Transverse colon (tissue), 4 donors: ENCODE results near the gene SLC39A9. TPM values are rescaled to one million over a fixed set of nuclear protein-coding genes. Genes with fewer than 3 reads are reported as not detected.
"Not testable (repeated sequence)": the region's sequence is repeated elsewhere in the genome, so short reads cannot be mapped to it uniquely, and the experiment has no call there.

Experiments
- DNase-seq: peaks from one replicate; pipeline ENCODE4 v3.0.0-alpha.2; 2019
- H3K27ac ChIP-seq, 4 donors: fragments of 200-600 bp; sonication (generic); 2 replicates each; pipeline ENCODE4 v1.5.1; 2016 to 2018; ENCODE audit warnings: inconsistent platforms in 4 of 4
- H3K27me3 ChIP-seq: fragments of 200-600 bp; sonication (generic); 2 replicates; pipeline ENCODE4 v1.5.1; 2017; ENCODE audit warnings: inconsistent platforms
- H3K36me3 ChIP-seq, 4 donors: fragments of 200-600 bp; sonication (generic); 2 replicates each; pipeline ENCODE4 v1.5.1; 2017 to 2019; ENCODE audit warnings: inconsistent platforms in 4 of 4
- H3K4me1 ChIP-seq, 4 donors: fragments of 200-600 bp; sonication (generic); 2 replicates each; pipeline ENCODE4 v1.5.1; 2017 to 2020; ENCODE audit warnings: inconsistent platforms in 4 of 4
- H3K4me3 ChIP-seq, 4 donors: fragments of 200-600 bp; sonication (generic); 1 replicate in 1 of 4; 2 replicates in 3 of 4; pipeline versions ENCODE4 v1.5.1 to v1.6.1; 2017 to 2019; ENCODE audit warnings: inconsistent platforms in 4 of 4
- H3K9me3 ChIP-seq, 2 donors: fragments of 200-600 bp; sonication (generic); 2 replicates each; pipeline ENCODE4 v1.5.1; 2017 to 2019; ENCODE audit warnings: inconsistent platforms in 2 of 2
- CTCF ChIP-seq, 5 experiments: fragments of 200-600 bp in 3 of 5; fragments of 450-650 bp in 2 of 5; sonication (generic) in 3 of 5; IDR thresholded peaks; 1 replicate in 2 of 5; 2 replicates in 3 of 5; pipeline ENCODE4 v1.5.1; 2016 to 2017; ENCODE audit warnings: antibody characterized with exemption in 5 of 5, inconsistent platforms in 3 of 5, mild to moderate bottlenecking in 2 of 5, moderate library complexity in 1 of 5
- EP300 ChIP-seq: sonication (generic); formaldehyde crosslinking; IDR thresholded peaks from one replicate; pipeline ENCODE4 v1.6.1; 2017; ENCODE audit warnings: antibody characterized with exemption, low read depth
- POLR2A ChIP-seq: fragments of 450-650 bp; IDR thresholded peaks from one replicate; pipeline ENCODE4 v1.6.1; 2016; ENCODE audit warnings: antibody characterized with exemption, mild to moderate bottlenecking, moderate library complexity
- POLR2AphosphoS5 ChIP-seq, 3 donors: sonication (generic); formaldehyde crosslinking; IDR thresholded peaks; one replicate each; pipeline ENCODE4 v1.6.1; 2016; ENCODE audit warnings: antibody characterized with exemption in 3 of 3
- WGBS, 2 donors: methylation state at CpG; one replicate each; pipeline ENCODE4 v1.1.5; 2018; ENCODE audit warnings: low coverage in 1 of 2; 5-methylcytosine and 5-hydroxymethylcytosine counted together
- in situ Hi-C, 4 donors: fragments of 200-750 bp; cut with MboI; loops; one replicate each; pipeline versions ENCODE4 v1.15.0 to v1.15.1; 2017; ENCODE audit warnings: low sequenced_read_pairs in 3 of 4, low pct_ligation_motif_present in 1 of 4, low pct_unique_long_range_greater_than_20kb in 1 of 4
- intact Hi-C: fragments of 100-400 bp; cut with DNase I; formaldehyde crosslinking; loops from one replicate; pipeline ENCODE4 v1.15.1; 2023; ENCODE audit warnings: low total_unique reads
- total RNA-seq, 4 donors: library from RNA; depleted of rRNA; stranded (reverse); fragments of >200 nt; gene quantifications; one replicate each; pipeline ENCODE4 v1.1.0, GENCODE V29; 2016

Gene SLC39A9
- total RNA-seq, 4 donors from 2014 or later, result 24.5 to 103 (median 72.2) TPM

GRCh38 chr14:69473946-69474345, 75.5 kb downstream of the SLC39A9 start:
- Histone ChIP-seq H3K4me3 (no peak overlapping the region), H3K36me3 (no peaks in the 10 kb centered on the region), H3K27ac (no peak overlapping the region), H3K27me3 (no peaks in the 10 kb centered on the region), H3K9me3 (no peaks in the 10 kb centered on the region), H3K4me1 (no peaks in the 10 kb centered on the region)
- TF ChIP-seq POLR2AphosphoS5 (IDR thresholded peaks at IDR 0.05), result no peak
- no peak for TF ChIP-seq POLR2A
- TF ChIP-seq EP300, result no peak
- TF ChIP-seq CTCF (IDR thresholded peaks at IDR 0.05), result no peak
- intact Hi-C loops, result no loop called here
- DNase-seq, result no peak
- 92 to 100% methylated on average over 1 to 3 of the region's 3 CpGs for WGBS, 2 donors
- in situ Hi-C loops, result loop anchor here in 3 of 4 donors (25.0 kb wide), 2 partner anchors 237 to 337 kb away; no protein-coding TSS in a partner anchor

DNA sequence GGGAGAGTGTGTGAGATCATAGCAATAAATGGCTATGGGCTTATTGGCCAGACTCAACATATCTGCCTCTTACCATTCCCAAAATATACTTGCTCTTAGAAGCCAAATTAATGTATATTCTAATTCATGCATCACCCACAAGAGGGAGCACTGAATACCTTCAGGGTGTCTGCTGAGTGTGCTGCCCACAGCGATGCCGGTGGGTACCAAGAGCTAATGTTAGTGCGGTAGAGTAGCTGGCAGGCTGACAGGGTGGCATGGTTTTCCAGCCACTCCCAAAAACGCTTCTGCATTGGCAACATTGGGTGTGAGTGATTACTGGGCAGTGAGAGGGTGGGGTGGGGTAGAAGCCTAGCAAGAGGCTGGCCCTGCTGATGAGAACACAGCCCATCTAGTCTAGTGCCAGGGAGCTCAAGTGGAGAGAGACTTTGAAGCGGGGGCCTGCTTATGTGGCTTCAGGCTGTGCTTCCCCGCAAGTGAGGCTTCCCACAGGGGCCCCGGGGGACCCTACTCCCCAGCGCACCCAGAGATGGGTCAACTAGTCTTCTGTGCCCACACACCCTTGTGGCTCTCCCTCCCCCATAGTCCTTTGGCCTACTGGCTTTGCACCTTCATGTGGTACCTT, 76.8 kb downstream of the SLC39A9 start:
- intact Hi-C loops (no loop called here), in situ Hi-C loops (no loop called here)
- 59% methylated on average over 8 of the region's 8 CpGs; no CpG with 5 or more reads in 1 of the 2 donors for WGBS, 2 donors
- no peaks in the 10 kb centered on the region for H3K9me3 ChIP-seq
- TF ChIP-seq CTCF (IDR thresholded peaks at IDR 0.05) (peak in 4 of 5 experiments; percentile 14 to 26 (median 22)), POLR2AphosphoS5 (IDR thresholded peaks at IDR 0.05) (no peak)
- H3K27ac ChIP-seq, result no peak overlapping the region
- no peaks in the 10 kb centered on the region for H3K27me3 ChIP-seq
- H3K36me3 ChIP-seq, result no peaks in the 10 kb centered on the region
- H3K4me1 ChIP-seq, result no peaks in the 10 kb centered on the region
- no peak overlapping the region for H3K4me3 ChIP-seq
- DNase-seq, result no peak

GRCh38 chr14:69476824-69477450, 78.4 kb downstream of the SLC39A9 start:
- WGBS, 2 donors, result 81 to 93% methylated on average over 3 to 5 of the region's 5 CpGs
- H3K4me3 ChIP-seq, H3K36me3 ChIP-seq, intact Hi-C loops, DNase-seq, H3K9me3 ChIP-seq, H3K27ac ChIP-seq, H3K4me1 ChIP-seq, H3K27me3 ChIP-seq, in situ Hi-C loops: not testable (repeated sequence)

DNA sequence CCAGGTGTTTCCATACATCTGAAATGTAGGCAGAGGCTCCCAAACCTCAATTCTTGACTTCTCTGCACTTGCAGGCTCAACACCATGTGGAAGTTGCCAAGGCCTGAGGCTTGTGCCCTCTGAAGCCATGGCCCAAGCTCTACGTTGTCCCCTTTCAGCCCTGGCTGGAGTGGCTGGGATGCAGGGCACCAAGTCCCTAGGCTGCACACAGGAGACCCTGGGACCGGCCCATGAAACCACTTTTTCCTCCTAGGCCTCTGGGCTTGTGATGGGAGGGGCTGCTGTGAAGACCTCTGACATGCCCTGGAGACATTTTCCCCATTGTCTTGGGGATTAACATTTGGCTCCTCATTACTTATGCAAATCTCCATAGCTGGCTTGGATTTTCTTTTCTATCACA, 79.6 kb downstream of the SLC39A9 start:
- H3K27ac ChIP-seq, DNase-seq, in situ Hi-C loops, H3K36me3 ChIP-seq, H3K4me1 ChIP-seq, H3K9me3 ChIP-seq, H3K4me3 ChIP-seq, intact Hi-C loops: not testable (repeated sequence)
- peaks cover 19% of the 10 kb centered on the region for H3K27me3 ChIP-seq
- 79% methylated on average over 2 of the region's 2 CpGs; no CpG with 5 or more reads in 1 of the 2 donors for WGBS, 2 donors

GRCh38 chr14:69479696-69480095, 81.2 kb downstream of the SLC39A9 start:
- no peaks in the 10 kb centered on the region for H3K36me3 ChIP-seq
- 61 to 92% methylated on average over 4 to 5 of the region's 5 CpGs for WGBS, 2 donors
- intact Hi-C loops, result no loop called here
- no peak for DNase-seq
- H3K4me3 ChIP-seq, result no peak overlapping the region
- H3K27me3 ChIP-seq, result peaks cover 36% of the 10 kb centered on the region
- peaks cover 5 to 13% (median 11%) of the 10 kb centered on the region in 4 donors for H3K4me1 ChIP-seq
- in situ Hi-C loops, result no loop called here
- no peak for TF ChIP-seq POLR2A
- TF ChIP-seq POLR2AphosphoS5 (IDR thresholded peaks at IDR 0.05), result no peak
- no peak for TF ChIP-seq EP300
- no peak for TF ChIP-seq CTCF (IDR thresholded peaks at IDR 0.05)
- no peaks in the 10 kb centered on the region for H3K9me3 ChIP-seq
- H3K27ac ChIP-seq, result no peak overlapping the region
